ENCODE measurements around the gene NOSIP. TPM values are rescaled to one million over a fixed set of nuclear protein-coding genes. Genes with fewer than 3 reads are reported as not detected.

The NOSIP gene, protein sequence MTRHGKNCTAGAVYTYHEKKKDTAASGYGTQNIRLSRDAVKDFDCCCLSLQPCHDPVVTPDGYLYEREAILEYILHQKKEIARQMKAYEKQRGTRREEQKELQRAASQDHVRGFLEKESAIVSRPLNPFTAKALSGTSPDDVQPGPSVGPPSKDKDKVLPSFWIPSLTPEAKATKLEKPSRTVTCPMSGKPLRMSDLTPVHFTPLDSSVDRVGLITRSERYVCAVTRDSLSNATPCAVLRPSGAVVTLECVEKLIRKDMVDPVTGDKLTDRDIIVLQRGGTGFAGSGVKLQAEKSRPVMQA
- total RNA-seq, result 10 to 100 TPM; 39.1 to 63.4 (median 49.0) TPM

DNA sequence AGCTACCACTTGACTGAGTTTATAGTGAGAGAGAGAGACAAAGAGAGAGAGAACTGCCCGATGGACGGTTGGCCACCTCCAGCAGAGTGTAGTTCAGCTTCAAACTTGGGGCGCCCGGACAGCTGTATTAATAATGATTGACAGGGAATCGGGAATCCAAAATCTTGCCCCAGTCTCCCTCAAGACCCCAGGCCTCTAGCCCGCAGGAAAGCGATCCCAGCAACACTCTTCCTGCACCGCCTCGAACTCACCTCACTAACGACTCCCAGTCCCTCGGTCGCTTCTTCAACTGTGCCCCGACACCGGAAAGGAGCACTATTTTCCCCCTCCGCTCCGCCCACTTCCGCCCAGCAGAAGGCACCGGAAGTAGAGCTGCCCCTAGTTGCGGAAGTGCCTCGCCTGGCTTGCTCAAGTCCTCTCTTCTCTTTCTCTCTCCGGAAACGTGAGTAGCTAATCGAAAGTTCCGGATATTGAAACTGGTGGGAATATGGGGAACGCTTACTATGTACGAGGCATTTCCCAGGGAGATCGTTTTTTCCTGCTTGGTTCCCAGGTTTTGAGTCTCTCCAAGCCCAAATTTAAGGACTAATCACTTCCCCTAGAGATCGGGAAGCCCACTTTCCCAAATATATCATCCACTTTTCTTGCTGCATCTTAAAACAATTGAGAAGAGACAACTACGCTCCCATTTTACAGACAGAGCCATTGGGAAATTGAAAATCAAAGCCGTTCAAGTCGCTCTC lies at the start of gene NOSIP:
Gene NOSIP, minus strand, starts transcription at position 293 of the 743 bp plus-strand sequence. CDS start 19,865 bp downstream, outside the sequence.
- TF ChIP-seq, protein P1, sequence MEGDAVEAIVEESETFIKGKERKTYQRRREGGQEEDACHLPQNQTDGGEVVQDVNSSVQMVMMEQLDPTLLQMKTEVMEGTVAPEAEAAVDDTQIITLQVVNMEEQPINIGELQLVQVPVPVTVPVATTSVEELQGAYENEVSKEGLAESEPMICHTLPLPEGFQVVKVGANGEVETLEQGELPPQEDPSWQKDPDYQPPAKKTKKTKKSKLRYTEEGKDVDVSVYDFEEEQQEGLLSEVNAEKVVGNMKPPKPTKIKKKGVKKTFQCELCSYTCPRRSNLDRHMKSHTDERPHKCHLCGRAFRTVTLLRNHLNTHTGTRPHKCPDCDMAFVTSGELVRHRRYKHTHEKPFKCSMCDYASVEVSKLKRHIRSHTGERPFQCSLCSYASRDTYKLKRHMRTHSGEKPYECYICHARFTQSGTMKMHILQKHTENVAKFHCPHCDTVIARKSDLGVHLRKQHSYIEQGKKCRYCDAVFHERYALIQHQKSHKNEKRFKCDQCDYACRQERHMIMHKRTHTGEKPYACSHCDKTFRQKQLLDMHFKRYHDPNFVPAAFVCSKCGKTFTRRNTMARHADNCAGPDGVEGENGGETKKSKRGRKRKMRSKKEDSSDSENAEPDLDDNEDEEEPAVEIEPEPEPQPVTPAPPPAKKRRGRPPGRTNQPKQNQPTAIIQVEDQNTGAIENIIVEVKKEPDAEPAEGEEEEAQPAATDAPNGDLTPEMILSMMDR (IDR thresholded peaks at IDR 0.05; ENCODE audit: low read depth), result no peak

DNA sequence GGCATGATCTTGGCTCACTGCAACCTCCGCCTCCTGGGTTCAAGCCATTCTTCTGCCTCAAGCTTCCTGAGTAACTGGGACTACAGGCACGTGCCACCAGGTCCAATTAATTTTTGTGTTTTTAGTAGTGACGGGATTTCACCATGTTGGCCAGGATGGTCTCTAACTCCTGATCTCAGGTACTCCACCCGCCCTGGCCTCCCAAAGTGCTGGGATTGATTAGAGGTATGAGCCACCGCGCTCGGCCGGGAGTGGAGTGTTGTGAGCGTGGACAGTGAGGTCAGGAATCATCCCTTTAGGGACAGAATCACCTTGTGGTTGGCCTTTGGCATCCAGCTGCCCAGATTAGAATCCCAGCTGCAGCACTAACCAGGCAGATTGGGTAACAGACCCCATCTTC lies 49.3 kb upstream of the NOSIP start:
- TF ChIP-seq, protein P1 (IDR thresholded peaks at IDR 0.05; ENCODE audit: low read depth), result no peak

DNA sequence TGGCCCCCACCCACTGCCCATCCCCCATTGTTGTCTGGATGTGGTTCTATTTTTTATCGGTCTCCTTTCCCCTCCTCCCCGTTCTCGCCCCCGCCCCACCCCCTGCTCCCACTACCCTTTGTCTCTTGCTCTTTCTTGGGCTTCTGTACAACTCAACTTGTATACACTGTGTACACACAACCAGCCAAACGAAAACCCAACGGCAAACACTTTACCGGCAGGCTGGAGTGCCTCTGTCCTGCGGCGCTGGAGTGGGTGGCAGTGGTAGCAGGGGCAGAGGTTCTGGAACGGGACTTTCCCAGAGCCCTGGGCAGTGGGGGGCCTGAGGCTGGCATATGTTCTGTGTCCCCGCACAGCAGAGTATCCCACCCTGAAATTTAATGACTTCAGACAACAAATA lies 45.9 kb upstream of the NOSIP start:
- TF ChIP-seq, protein P1 (IDR thresholded peaks at IDR 0.05; ENCODE audit: low read depth), result no peak

DNA sequence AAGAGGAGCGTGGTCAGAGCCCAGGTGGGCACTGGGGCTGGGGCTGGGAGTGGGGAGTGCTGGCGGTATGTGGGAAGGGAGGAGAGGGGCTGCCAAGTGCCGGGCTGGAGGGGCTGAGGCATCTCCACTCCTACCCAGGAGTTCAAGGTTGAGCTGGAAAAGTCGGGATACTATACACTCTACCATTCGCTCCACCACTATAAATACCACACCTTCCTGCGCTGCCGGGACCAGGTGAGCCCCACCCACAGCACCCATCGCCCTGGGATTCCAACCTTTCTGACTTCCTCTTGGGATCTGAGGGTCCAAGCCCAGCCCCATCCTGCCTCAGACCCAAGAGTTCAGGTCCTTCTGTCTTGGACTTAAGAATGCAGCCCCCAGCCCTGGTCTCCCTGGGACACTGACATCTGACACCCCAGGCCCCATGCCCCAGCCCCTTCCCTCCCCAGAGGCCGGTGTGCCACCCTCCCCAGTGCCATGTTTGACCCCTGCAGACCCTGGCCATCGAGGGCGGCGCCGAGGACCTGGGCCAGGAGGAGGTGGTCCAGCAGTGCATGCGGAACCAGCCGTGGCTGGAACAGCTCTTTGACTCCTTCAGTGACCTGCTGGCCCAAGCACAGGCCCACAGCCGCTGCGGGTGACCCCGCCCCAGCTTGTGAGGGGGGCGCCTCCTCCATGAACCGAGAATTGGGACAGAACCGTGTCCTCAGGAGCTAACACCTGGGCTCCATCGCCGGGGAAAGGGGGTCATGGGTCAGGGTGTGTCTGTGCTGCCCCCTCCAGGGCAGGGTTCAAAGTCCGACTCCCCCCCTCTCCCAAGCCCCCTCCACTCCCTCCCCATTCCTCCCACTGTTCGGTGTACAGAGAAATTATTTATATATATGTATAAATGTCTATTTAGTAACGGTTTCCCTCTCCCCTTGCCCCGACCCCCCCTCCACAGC lies 44.9 kb upstream of the NOSIP start:
- TF ChIP-seq, protein P1 (IDR thresholded peaks at IDR 0.05; ENCODE audit: low read depth), result no peak

DNA sequence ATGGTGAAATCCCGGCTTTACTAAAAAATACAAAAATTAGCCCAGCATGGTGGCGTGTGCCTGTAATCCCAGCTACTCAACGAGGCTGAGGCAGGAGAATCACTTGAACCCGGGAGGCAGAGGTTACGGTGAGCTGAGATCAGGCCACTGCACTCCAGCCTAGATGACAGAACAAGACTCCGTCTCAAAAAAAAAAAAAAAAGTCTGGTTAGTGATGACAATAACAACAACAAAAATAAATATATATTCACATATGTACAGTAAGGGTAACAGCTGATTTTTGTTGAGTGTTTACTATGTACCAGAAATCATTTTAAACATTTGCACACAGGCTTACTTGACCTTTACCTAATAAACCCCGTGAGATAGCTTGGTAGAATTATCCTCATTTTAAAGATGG lies 36.6 kb upstream of the NOSIP start:
- TF ChIP-seq, protein P1 (IDR thresholded peaks at IDR 0.05; ENCODE audit: low read depth), result no peak

DNA sequence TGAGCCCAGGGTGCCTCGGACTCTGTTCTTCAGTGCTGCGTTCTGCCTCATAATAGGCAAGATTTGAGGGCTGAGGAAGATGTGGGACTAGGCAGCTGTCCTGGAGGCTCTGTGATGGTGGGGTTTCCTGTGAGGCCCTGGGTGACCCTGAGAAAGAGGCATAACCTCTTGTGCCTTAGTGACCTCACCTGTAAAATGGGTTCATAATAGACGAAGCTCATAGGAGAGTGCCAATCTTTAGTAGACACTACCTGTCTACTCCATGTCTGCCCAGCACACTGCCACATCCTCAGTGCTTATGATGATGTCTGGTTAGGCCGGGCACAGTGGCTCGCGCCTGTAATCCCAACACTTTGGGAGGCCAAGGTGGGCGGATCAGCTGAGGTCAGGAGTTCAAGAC lies 36.2 kb upstream of the NOSIP start:
- TF ChIP-seq, protein P1 (IDR thresholded peaks at IDR 0.05; ENCODE audit: low read depth), result no peak
